Measurements from ENCODE around the gene KRT6B.

KRT6B gene

DNA sequence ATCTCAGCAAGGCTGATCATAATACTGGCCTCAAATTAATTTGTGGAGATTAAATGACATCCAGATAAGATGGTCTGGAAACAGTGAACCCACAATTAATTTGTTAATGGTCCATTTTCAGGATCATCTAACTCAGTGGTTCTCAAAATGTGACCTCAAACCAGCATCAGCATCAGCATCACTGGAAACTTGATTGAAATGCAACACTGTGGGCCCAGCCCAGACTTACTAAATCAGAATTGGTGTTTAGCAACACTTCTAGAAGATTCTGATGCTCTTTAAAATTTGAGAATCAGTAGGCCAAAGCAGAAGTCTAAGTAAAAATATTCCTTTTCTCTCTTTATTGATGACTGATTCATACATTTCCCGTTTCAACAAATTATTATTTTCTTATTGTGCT, 35.2 kb downstream of the KRT6B start:
- H3K27ac ChIP-seq (ENCODE audit: extremely low read depth, low read depth, low read length), result no peak overlapping the region
- CTCF ChIA-PET, result interaction anchor here (0.7 to 1.6 kb wide), 2 partner anchors 10 to 290 kb away, joined by 3 to 4 read pairs; no protein-coding TSS in a partner anchor
- H3K4me3 ChIP-seq (ENCODE audit: low read depth, low read length), result no peak overlapping the region
- no peaks in the 10 kb centered on the region for H3K4me1 ChIP-seq (ENCODE audit: control insufficient read depth, insufficient read depth, low read length)
- TF ChIP-seq ZNF155 (tag by site-specific recombination; IDR thresholded peaks at IDR 0.05) (no peak), ZNF677 (tag by site-specific recombination; IDR thresholded peaks at IDR 0.05) (no peak), ZNF10 (tag by site-specific recombination; IDR thresholded peaks at IDR 0.05) (no peak), ZNF223 (tag by site-specific recombination; IDR thresholded peaks at IDR 0.05) (no peak), ZNF530 (tag by site-specific recombination; IDR thresholded peaks at IDR 0.05; ENCODE audit: low read depth) (no peak), ZNF391 (tag by site-specific recombination; IDR thresholded peaks at IDR 0.05; ENCODE audit: borderline replicate concordance, low read depth) (no peak), ZNF404 (tag by site-specific recombination; IDR thresholded peaks at IDR 0.05) (no peak), ZNF146 (tag by site-specific recombination; IDR thresholded peaks at IDR 0.05) (no peak), KLF16 (tag by site-specific recombination; IDR thresholded peaks at IDR 0.05) (no peak)
- TF ChIP-seq, protein P1, sequence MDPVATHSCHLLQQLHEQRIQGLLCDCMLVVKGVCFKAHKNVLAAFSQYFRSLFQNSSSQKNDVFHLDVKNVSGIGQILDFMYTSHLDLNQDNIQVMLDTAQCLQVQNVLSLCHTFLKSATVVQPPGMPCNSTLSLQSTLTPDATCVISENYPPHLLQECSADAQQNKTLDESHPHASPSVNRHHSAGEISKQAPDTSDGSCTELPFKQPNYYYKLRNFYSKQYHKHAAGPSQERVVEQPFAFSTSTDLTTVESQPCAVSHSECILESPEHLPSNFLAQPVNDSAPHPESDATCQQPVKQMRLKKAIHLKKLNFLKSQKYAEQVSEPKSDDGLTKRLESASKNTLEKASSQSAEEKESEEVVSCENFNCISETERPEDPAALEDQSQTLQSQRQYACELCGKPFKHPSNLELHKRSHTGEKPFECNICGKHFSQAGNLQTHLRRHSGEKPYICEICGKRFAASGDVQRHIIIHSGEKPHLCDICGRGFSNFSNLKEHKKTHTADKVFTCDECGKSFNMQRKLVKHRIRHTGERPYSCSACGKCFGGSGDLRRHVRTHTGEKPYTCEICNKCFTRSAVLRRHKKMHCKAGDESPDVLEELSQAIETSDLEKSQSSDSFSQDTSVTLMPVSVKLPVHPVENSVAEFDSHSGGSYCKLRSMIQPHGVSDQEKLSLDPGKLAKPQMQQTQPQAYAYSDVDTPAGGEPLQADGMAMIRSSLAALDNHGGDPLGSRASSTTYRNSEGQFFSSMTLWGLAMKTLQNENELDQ (tag by site-specific recombination; IDR thresholded peaks at IDR 0.05; ENCODE audit: low read depth), result no peak
- POLR2A ChIA-PET, result no interaction called here
- H3K9me3 ChIP-seq (ENCODE audit: control insufficient read depth, insufficient read depth, low read depth, low read length), result no peaks in the 10 kb centered on the region
- no peaks in the 10 kb centered on the region for H3K36me3 ChIP-seq (ENCODE audit: control insufficient read depth in 2 of 2, insufficient read depth in 1 of 2, low read length in 2 of 2)

DNA sequence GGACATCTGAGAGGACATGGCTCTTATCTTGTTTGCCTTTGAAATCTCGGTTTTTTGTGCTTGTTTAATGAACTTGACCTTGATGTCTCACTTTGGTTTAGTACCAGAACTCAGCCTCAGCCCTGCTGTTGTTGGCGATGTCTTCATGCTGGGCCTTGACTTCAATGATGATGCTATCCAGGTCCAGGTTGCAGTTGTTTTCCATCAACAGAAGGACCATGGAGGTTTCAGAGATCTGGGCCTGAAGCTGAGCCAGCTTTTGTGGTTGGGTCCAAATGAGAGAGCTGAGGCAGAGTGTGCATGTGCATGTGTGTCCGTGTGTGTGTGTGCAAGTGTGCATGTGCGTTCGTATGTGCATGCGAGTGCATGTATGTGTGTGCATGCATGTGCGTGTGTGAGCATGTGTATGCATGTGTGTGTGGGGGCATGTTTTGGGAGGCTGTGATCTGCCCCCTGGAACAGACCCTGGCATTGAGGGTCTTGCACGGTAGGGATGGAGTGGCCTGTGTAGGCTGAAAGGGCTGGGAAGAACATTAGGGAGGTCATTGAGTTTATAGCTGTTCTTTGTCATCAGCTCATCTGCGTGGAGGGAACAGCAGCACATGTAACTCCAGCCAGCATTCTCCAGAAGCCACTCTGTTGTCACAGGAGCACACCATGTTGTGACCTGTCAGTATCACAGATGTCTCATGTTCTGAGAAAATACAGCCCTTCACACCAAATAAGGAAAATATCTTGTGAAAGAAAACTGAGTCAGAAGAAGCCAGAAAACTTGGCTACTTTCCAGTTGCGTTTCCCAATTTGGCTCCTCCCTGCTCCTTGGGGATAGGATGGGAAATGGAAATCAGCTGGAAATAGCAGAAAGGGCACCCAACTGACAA, 35.8 kb downstream of the KRT6B start:
- Histone ChIP-seq H3K4me3 (ENCODE audit: low read depth, low read length) (no peak overlapping the region), H3K9me3 (ENCODE audit: control insufficient read depth, insufficient read depth, low read depth, low read length) (no peaks in the 10 kb centered on the region), H3K27ac (ENCODE audit: extremely low read depth, low read depth, low read length) (no peak overlapping the region), H3K4me1 (ENCODE audit: control insufficient read depth, insufficient read depth, low read length) (no peaks in the 10 kb centered on the region), H3K36me3 (ENCODE audit: control insufficient read depth in 2 of 2, insufficient read depth in 1 of 2, low read length in 2 of 2) (no peaks in the 10 kb centered on the region)
- TF ChIP-seq ZNF514 (tag by site-specific recombination; IDR thresholded peaks at IDR 0.05), result no peak
- TF ChIP-seq ZNF473 (tag by site-specific recombination; IDR thresholded peaks at IDR 0.05), result peak; percentile 14; the same call in 1 of the 2 replicates
- TF ChIP-seq GLIS1 (tag by site-specific recombination; IDR thresholded peaks at IDR 0.05), result no peak
- TF ChIP-seq REPIN1 (tag by site-specific recombination; IDR thresholded peaks at IDR 0.05; ENCODE audit: low read depth), result no peak
- peak; percentile 31; the same call in 1 of the 2 replicates for TF ChIP-seq OSR2 (tag by site-specific recombination; IDR thresholded peaks at IDR 0.05)
- no peak for TF ChIP-seq ZNF335 (tag by site-specific recombination; conservative IDR thresholded peaks at IDR 0.05)
- TF ChIP-seq, protein P2, sequence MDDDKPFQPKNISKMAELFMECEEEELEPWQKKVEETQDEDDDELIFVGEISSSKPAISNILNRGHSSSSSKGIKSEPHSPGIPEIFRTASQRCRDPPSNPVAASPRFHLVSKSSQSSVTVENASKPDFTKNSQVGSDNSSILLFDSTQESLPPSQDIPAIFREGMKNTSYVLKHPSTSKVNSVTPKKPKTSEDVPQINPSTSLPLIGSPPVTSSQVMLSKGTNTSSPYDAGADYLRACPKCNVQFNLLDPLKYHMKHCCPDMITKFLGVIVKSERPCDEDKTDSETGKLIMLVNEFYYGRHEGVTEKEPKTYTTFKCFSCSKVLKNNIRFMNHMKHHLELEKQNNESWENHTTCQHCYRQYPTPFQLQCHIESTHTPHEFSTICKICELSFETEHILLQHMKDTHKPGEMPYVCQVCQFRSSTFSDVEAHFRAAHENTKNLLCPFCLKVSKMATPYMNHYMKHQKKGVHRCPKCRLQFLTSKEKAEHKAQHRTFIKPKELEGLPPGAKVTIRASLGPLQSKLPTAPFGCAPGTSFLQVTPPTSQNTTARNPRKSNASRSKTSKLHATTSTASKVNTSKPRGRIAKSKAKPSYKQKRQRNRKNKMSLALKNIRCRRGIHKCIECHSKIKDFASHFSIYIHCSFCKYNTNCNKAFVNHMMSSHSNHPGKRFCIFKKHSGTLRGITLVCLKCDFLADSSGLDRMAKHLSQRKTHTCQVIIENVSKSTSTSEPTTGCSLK (tag by site-specific recombination; IDR thresholded peaks at IDR 0.05), result no peak
- ChIA-PET POLR2A (no interaction called here), CTCF (interaction anchor here (0.7 to 1.6 kb wide), 3 partner anchors 11 to 291 kb away, joined by 3 to 5 read pairs (median 4); no protein-coding TSS in a partner anchor)

DNA sequence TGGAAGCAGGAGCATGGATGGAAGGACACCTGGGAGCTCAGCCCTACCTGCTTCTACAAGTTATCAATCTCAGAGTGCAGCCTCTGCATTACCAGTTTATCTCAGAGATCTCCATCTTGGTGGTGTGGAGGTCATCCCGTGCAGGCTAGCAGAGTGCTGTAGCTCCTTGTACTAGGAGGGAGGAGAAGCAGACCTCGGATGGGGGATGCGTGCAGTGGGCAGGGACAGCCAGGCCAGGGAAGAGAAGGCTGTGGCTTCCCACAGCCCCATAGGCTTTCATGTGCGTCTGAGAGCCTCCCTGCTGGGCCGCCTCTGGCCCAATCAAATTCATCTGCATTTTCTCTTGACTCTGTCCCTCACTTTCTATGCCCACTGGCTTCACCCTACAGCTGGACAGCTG, 37.0 kb downstream of the KRT6B start:
- TF ChIP-seq MYNN (tag by site-specific recombination; IDR thresholded peaks at IDR 0.05; ENCODE audit: borderline replicate concordance), result no peak
- no peak for TF ChIP-seq ZSCAN30 (tag by site-specific recombination; IDR thresholded peaks at IDR 0.05)
- CTCF ChIA-PET, result interaction anchor here (0.5 to 0.7 kb wide), 2 partner anchors 123 to 262 kb away, joined by 3 read pairs; no protein-coding TSS in a partner anchor
- H3K27ac ChIP-seq (ENCODE audit: extremely low read depth, low read depth, low read length), result no peak overlapping the region
- H3K4me3 ChIP-seq (ENCODE audit: low read depth, low read length), result no peak overlapping the region
- H3K9me3 ChIP-seq (ENCODE audit: control insufficient read depth, insufficient read depth, low read depth, low read length), result no peaks in the 10 kb centered on the region
- no peaks in the 10 kb centered on the region for H3K36me3 ChIP-seq (ENCODE audit: control insufficient read depth in 2 of 2, insufficient read depth in 1 of 2, low read length in 2 of 2)
- H3K4me1 ChIP-seq (ENCODE audit: control insufficient read depth, insufficient read depth, low read length), result no peaks in the 10 kb centered on the region
- POLR2A ChIA-PET, result no interaction called here

Measured in HEK293 (cell line).